Activated CD4-positive, alpha-beta T cell treated with anti-CD3 and anti-CD28 coated beads, Interleukin-2, amount 50 U/mL, for 1 hour (primary cell): ENCODE data around the gene SFMBT2.
A peak's percentile ranks its signal among the peaks of the same experiment; 100 is the strongest.

Experiments
- DNase-seq: peaks from one replicate; pipeline ENCODE4 v3.0.0-alpha.2; 2020

SFMBT2 gene

DNA sequence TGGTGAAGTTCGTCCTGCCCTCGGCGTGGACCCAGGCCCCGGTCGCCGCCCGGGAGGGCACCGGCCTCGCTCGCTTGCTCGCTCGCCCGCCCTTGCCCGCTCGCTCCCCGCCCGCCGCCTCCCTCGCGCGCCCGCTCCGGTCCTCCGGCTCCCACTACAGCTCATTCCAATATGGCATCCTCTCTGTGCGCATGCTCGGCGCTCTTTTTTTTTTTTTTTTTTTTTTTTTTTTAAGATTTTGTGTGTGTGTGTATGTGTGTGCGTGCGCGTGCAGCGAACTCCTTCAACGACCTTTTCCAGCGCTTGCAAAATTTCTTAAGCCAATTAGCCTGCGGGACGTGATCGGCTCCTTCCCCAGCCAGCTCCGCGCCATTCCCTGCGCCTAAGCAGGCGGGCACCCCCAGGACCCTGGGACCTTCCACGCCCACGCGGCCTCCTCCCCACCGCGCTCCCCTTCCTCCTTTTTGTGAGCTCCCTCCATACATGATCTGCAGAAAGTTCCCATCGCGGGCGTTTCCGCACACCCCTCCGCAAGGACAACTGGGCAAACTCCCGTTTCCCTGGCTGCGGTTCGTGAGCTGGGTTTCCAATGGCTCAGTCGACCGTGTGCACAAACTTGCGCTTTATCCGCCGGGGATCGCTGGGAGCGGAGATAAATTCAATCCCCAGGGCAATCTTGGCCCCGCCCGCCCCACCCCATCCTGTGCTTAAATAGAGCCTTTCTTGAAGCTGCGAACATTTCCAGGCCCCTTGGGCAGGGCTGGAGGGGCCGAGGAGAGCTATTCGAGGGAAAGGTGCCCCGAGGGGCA, at the start of gene SFMBT2:
TSS of gene SFMBT2 (minus strand) at position 173 of the 809 bp plus-strand sequence. CDS start 29,136 bp downstream, outside the sequence.
- peak; percentile 60 for DNase-seq

GRCh38 chr10:7460006-7460405, 49.2 kb upstream of the SFMBT2 start:
- DNase-seq, result no peak

DNA sequence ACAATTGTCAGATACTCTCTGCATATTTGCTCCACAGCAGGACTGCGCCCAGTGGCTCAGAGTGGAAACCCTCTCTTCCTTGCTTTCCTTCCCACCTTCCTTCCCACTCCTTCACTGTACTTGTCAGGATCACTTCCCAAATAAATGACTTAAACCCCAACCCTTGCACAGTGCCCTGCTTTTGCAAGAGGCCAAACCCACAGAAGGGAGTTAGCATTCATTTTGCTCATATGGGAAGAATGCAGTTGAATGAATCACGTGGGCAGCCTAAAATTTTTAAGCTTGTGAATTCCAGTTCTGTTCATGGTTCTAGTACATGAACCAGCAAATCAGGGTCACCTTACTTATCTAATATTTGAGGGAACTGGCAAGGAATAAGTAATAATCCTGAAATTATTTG, 47.7 kb upstream of the SFMBT2 start:
- no peak for DNase-seq

DNA sequence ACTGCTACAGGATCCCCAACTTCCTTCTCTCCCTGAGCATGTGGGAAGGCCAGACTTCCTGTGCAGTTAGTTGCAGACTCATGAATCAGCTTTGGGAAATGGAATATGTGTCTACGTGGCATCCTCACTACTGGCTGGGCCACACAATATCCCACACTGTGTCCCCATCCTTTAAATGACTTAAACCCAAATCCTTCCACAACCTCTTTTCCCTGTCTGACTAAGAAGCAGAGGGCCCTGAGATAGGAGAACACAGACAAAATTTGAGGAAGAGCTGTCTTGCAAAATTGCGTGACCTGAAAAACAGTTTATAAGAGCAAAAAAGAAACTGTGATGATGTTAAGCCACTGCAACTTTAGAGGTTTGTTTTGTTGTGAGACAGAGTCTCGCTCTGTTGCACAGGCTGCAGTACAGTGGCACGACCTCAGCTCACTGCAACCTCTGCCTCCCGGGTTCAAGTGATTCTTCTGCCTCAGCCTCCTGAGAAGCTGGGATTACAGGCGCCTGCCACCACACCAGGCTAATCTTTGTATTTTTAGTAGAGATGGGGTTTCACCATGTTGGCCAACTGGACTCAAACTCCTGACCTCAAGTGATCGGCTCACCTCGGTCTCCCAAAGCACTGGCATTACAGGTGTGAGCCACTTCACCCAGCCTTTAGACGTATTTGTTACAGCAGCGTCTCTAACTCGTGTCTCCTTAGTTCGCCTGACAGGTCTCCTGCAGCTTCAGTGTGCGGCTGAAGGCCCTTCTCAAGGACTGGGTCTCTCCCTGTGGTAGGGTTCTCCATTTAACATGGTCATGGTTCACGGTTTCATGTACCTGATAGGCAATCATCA, 46.9 kb upstream of the SFMBT2 start:
- DNase-seq, result no peak

- DNase-seq, result no peak
Observed at GRCh38 chr10:7449063-7449695, 38.3 kb upstream of the SFMBT2 start.

GRCh38 chr10:7445474-7446185, 34.8 kb upstream of the SFMBT2 start:
- DNase-seq, result no peak

DNA sequence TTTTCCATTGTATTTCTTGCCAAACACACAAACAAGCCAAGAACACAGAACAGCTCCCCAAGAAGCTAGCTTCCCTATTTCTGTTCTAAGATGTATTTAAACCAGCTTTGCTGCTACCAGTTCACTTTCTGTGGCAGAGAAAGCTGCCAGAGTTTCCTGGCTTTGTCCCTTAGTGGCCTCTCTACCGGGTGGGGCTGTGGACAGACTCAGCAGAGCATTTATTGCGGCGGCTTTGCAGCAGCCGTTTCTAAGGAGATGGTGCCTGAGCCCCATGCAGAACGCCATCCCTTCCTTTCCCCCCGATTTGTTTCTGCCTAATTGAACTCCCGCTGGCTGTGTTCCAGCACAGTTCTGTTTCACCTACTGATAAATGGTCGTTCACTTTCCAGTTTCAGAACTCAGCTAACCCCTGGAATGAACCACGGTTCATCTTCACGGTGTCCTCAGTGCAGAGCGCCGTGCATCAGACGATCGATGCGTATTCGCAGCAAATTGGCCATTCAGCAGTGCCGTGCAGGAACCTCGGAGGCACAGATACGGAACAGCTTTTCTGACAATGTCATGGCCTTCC, 33.8 kb upstream of the SFMBT2 start:
- no peak for DNase-seq

DNA sequence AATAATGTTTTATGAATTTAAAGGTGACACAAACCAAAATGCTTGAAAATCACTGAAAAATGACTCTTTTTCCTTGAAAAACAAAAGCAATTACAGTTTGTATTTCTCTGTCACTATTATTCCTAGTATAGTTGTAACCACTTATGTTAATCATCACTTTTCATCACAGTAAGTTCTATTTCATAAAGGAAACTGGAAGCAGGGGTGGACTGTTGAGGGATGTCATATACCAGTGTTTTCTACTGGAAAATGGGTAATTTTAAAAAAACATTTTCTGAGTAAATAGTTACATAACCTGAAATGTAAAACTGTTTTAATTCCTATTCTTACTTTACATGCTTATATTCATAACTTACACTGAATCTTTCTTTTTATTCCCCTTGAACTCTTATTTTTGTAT, 32.2 kb upstream of the SFMBT2 start:
- DNase-seq, result no peak

DNA sequence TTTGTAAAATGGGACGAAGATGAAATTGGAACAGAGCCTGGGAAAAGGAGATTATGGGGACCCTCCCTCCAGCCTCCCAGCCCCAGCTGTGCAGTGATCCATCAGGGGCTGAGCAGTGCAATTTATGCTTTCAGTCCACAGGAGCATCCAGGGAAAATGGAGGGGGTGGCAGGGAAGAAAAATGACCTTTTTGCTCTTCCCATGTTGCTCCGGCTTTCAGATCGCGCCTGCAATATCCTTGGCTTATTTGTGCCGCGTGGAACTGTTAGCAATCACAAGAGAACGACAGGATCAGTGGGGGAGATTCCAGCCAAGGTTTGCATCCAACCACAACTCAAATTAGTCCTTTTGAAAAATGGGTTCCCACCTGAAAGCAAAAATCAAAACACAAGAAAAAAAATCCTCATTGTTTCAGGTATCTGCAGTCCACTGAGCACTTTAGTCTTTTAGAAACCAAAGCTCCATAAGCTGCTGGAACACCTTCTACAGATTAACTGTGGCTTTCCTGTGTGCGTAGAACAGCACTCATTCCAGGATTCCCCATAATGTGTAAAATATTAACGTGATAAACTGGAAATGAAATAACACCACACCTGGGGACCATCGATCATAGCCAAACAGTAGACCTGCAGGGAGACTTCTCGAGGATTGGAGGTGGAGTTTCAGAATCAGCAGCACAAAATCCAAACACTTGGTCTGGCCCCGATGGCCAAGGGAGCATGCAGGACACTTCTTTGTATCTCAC, 30.7 kb upstream of the SFMBT2 start:
- DNase-seq, result no peak

DNA sequence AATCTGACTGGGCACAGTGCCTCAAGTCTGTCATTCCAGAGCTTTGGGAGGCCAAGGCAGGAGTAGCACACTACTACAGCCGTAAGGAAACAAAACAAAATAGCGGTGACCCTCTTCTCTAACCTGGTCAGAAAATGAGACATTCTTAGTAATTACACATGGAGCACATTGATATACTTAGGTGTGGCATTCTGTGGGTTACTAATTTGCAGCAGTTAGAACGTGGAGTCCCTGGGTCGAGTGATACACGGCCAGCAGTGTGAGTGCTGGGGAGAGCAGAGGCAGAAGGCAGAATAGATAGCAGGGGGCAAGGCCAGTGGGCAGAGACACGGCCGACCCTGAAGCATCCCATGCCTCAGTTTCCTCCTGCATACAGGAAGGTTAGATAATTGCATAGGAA, 28.9 kb upstream of the SFMBT2 start:
- DNase-seq, result no peak

GRCh38 chr10:7438196-7438986, 27.6 kb upstream of the SFMBT2 start:
- DNase-seq, result no peak

DNA sequence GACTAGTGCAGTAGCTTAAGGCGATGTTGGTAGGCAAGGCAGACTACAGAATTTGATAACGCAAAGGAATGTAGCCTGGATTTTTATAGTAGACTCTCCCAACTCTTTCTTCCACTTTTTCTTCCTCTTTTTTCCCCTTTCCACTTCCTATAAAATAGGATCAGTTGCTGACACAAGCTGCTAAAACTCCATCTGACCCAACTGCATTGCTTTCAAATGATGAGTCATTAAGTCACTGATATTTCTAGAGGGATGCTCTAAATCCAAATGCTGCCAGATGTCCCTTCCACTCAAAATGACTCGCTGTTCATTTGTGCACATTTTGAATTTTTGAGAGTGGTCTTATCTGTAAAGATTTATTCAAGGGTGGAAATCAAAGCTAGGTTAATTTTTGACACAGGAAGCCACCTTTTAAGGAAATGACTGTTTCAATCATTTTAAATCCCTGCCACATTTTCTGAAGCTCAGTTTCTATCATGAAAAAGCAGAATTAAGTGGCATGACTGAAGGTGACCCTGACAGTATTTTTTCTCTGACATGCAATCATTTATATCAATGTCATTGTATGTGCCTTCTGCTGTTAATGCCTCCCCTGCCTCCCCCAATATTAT, 25.8 kb upstream of the SFMBT2 start:
- no peak for DNase-seq

DNA sequence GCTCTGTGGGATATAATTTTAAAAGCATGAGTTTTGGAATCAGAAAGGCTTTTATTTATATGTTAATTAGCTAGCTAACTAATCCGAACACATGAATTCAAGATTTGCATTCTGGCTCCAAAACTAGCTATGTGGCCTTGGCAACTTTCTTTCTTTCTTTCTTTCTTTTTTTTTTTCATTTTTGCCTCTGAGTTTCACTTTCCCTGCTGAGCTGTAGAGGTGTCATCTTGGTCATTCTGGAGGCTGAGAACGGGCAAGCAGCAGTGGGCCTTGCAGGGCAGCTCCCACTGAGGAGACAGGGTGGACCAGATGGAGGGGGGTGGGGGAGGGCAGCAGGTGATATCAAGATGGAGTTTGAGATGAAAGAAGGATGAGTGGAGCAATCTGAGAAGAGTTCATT, 24.8 kb upstream of the SFMBT2 start:
- no peak for DNase-seq

DNA sequence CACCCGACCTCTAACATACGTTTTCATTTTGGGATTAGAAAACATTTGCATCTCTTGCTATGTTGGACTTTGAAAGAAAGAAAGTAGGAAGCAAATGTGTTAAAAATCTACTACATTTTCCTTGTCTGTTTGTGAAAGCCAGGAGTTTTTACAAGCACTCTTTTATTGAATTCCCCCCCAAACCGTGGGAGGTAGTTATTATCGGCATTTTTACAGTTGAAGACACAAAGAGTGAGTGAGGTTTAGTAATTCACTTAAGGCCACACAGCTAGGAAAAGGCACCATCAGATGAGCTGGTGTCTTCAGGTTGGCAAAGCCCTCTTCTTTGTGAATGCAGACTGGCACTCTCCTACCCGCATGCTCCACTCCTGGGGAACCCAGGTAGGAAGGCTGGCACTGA, 23.5 kb upstream of the SFMBT2 start:
- no peak for DNase-seq

DNA sequence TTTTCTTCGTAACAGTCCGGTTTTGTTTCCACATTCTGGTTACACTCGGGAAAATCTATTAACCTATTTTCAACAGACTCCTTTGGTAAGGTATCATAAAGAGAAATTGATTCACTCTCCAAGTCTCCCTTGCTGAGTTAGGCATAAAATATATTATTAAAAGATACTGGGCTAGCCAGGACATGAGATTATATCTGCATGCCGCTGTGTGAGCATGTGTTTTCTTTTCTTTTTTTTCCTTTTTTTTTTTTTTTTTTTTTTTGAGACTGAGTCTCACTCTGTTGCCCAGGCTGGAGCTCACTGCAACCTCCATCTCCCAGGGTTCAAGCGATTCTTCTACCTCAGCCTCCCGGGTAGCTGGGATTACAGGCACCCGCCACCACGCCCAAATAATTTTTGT, 23.0 kb upstream of the SFMBT2 start:
- DNase-seq, result no peak

- no peak for DNase-seq
Observed at GRCh38 chr10:7432884-7433726, 22.3 kb upstream of the SFMBT2 start.

- no peak for DNase-seq
Observed at GRCh38 chr10:7428673-7429350, 18.0 kb upstream of the SFMBT2 start.

GRCh38 chr10:7426349-7426748, 15.5 kb upstream of the SFMBT2 start:
- no peak for DNase-seq

GRCh38 chr10:7425691-7426090, 14.9 kb upstream of the SFMBT2 start:
- DNase-seq, result no peak
